HEK293 (cell line): Measurements from ENCODE around the gene XPO1.
A peak's percentile ranks its signal among the peaks of the same experiment; 100 is the strongest.

Source experiments
- CTCF ChIA-PET: fragments of 350-600 bp; formaldehyde crosslinking; extraction: SDS; loops from one replicate; lab custom pipeline; 2021; ENCODE audit warnings: antibody characterized with exemption; lab: Yijun Ruan, JAX
- POLR2A ChIA-PET: fragments of 300-600 bp; formaldehyde crosslinking; extraction: SDS; loops from one replicate; lab custom pipeline; 2020; ENCODE audit warnings: antibody characterized with exemption, inconsistent platforms; lab: Yijun Ruan, JAX
- H3K27ac ChIP-seq: fragments of 200-500 bp; sonication (Bioruptor generic); 2 replicates; pipeline ENCODE4 v1.5.1; 2014; ENCODE audit warnings: low read depth, low read length, control low read depth, inconsistent platforms; ENCODE audit errors: extremely low read depth
- H3K36me3 ChIP-seq, 2 experiments: fragments of 200-500 bp in 1 of 2; sonication (Bioruptor generic) in 1 of 2; 1 replicate in 1 of 2; 2 replicates in 1 of 2; pipeline ENCODE4 v1.5.1; 2014 to 2017; ENCODE audit warnings: inconsistent platforms in 2 of 2, low read length in 2 of 2; ENCODE audit not compliant: control insufficient read depth in 2 of 2, insufficient read depth in 1 of 2
- H3K4me1 ChIP-seq: fragments of 200-500 bp; sonication (Bioruptor generic); 2 replicates; pipeline ENCODE4 v1.5.1; 2014; ENCODE audit warnings: mild to moderate bottlenecking, low read length, inconsistent platforms; ENCODE audit not compliant: control insufficient read depth, insufficient read depth
- H3K4me3 ChIP-seq: 2 replicates; pipeline ENCODE4 v1.5.1; 2011; ENCODE audit warnings: low read depth, mild to moderate bottlenecking, control low read depth, low read length, moderate library complexity
- H3K9me3 ChIP-seq: fragments of 200-500 bp; sonication (Bioruptor generic); 2 replicates; pipeline ENCODE4 v1.5.1; 2014; ENCODE audit warnings: low read depth, low read length, inconsistent platforms; ENCODE audit not compliant: control insufficient read depth, insufficient read depth
- KLF1 ChIP-seq: fragments of 450-650 bp; formaldehyde crosslinking; IDR thresholded peaks from 2 replicates; pipeline ENCODE4 v1.5.1; 2016; ENCODE audit warnings: missing biosample characterization, missing genetic modification characterization
- MEIS1 ChIP-seq: sonication (generic); formaldehyde crosslinking; IDR thresholded peaks from 2 replicates; pipeline ENCODE4 v1.8.1; 2022; ENCODE audit warnings: missing genetic modification reagents, mild to moderate bottlenecking, borderline replicate concordance
- TRIM28 ChIP-seq: IDR thresholded peaks from 2 replicates; pipeline ENCODE4 v1.6.1; 2011; ENCODE audit warnings: low read length, control low read depth, borderline replicate concordance
- ZNF121 ChIP-seq: fragments of 450-650 bp; formaldehyde crosslinking; IDR thresholded peaks from 2 replicates; pipeline ENCODE4 v1.5.1; 2016; ENCODE audit warnings: missing biosample characterization, missing genetic modification characterization
- ZNF16 ChIP-seq: fragments of 450-650 bp; formaldehyde crosslinking; IDR thresholded peaks from 2 replicates; pipeline ENCODE4 v1.5.1; 2016; ENCODE audit warnings: low read depth, missing biosample characterization, missing genetic modification characterization
- ZNF174 ChIP-seq: fragments of 450-650 bp; formaldehyde crosslinking; IDR thresholded peaks from 2 replicates; pipeline ENCODE4 v1.5.0; 2017; ENCODE audit warnings: missing biosample characterization, mild to moderate bottlenecking, missing genetic modification characterization
- ZNF2 ChIP-seq: fragments of 450-650 bp; formaldehyde crosslinking; IDR thresholded peaks from 2 replicates; pipeline ENCODE4 v1.5.1; 2016; ENCODE audit warnings: missing biosample characterization, missing genetic modification characterization
- ZNF544 ChIP-seq: fragments of 450-650 bp; formaldehyde crosslinking; IDR thresholded peaks from 2 replicates; pipeline ENCODE4 v1.5.0; 2017; ENCODE audit warnings: missing biosample characterization, missing genetic modification characterization
- ZNF560 ChIP-seq: fragments of 450-650 bp; formaldehyde crosslinking; IDR thresholded peaks from 2 replicates; pipeline ENCODE4 v1.5.1; 2017; ENCODE audit warnings: missing biosample characterization, missing genetic modification characterization, borderline replicate concordance
- ZNF629 ChIP-seq: fragments of 450-650 bp; formaldehyde crosslinking; IDR thresholded peaks from 2 replicates; pipeline ENCODE4 v1.5.1; 2017; ENCODE audit warnings: missing biosample characterization, missing genetic modification characterization
- ZNF654 ChIP-seq: fragments of 450-650 bp; formaldehyde crosslinking; IDR thresholded peaks from 2 replicates; pipeline ENCODE4 v1.5.1; 2016; ENCODE audit warnings: low read depth, missing biosample characterization, missing genetic modification characterization
- ZNF747 ChIP-seq: fragments of 450-650 bp; formaldehyde crosslinking; IDR thresholded peaks from 2 replicates; pipeline ENCODE4 v1.5.1; 2016; ENCODE audit warnings: missing biosample characterization, missing genetic modification characterization
- ZNF843 ChIP-seq: fragments of 450-650 bp; formaldehyde crosslinking; IDR thresholded peaks from 2 replicates; pipeline ENCODE4 v1.5.1; 2016; ENCODE audit warnings: missing biosample characterization, missing genetic modification characterization
- ZSCAN16 ChIP-seq: fragments of 450-650 bp; formaldehyde crosslinking; IDR thresholded peaks from 2 replicates; pipeline ENCODE4 v1.5.1; 2016; ENCODE audit warnings: missing biosample characterization, missing genetic modification characterization
- TF ChIP-seq, protein P1 (sequence below): fragments of 450-650 bp; IDR thresholded peaks from 2 replicates; pipeline ENCODE4 v1.5.1; 2018; ENCODE audit warnings: missing biosample characterization, mild to moderate bottlenecking, missing genetic modification characterization
- TF ChIP-seq, protein P2 (sequence below): fragments of 450-650 bp; formaldehyde crosslinking; IDR thresholded peaks from 2 replicates; pipeline ENCODE4 v1.5.1; 2017; ENCODE audit warnings: missing biosample characterization, mild to moderate bottlenecking, missing genetic modification characterization, moderate library complexity
- TF ChIP-seq, protein P3 (sequence below): fragments of 450-650 bp; formaldehyde crosslinking; IDR thresholded peaks from 2 replicates; pipeline ENCODE4 v1.5.1; 2016; ENCODE audit warnings: missing biosample characterization, missing genetic modification characterization
- TF ChIP-seq, protein P4 (sequence below): fragments of 450-650 bp; formaldehyde crosslinking; IDR thresholded peaks from 2 replicates; pipeline ENCODE4 v1.5.1; 2016; ENCODE audit warnings: missing biosample characterization, missing genetic modification characterization
- TF ChIP-seq, protein P5 (sequence below): fragments of 450-650 bp; formaldehyde crosslinking; IDR thresholded peaks from 2 replicates; pipeline ENCODE4 v1.5.1; 2016; ENCODE audit warnings: missing biosample characterization, missing genetic modification characterization
- TF ChIP-seq, protein P6 (sequence below): fragments of 450-650 bp; formaldehyde crosslinking; IDR thresholded peaks from 2 replicates; pipeline ENCODE4 v1.5.1; 2017; ENCODE audit warnings: missing biosample characterization, missing genetic modification characterization

The XPO1 gene

DNA sequence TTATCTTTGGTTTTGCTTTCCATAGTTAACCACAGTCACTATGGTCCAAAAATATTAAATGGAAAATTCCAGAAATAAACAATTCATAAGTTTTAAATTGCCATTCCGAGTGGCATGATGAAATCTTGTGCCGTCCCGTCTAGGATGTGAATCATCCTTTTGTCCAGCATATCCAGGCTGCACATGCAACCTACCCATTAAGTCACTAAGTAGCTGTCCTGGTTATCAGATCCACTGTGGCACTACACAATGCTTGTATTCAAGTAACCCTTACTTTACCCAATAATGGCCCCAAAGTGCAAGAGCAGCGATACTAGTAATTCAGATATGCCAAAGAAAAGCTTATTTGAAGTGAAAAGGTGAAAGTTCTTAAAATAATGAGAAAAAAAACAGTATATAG, 78.0 kb downstream of the XPO1 start (continued):
- TF ChIP-seq, protein P1, sequence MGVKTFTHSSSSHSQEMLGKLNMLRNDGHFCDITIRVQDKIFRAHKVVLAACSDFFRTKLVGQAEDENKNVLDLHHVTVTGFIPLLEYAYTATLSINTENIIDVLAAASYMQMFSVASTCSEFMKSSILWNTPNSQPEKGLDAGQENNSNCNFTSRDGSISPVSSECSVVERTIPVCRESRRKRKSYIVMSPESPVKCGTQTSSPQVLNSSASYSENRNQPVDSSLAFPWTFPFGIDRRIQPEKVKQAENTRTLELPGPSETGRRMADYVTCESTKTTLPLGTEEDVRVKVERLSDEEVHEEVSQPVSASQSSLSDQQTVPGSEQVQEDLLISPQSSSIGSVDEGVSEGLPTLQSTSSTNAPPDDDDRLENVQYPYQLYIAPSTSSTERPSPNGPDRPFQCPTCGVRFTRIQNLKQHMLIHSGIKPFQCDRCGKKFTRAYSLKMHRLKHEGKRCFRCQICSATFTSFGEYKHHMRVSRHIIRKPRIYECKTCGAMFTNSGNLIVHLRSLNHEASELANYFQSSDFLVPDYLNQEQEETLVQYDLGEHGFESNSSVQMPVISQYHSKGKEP (tag by site-specific recombination): no peak
- TF ChIP-seq ZNF560 (no peak), ZSCAN16 (tag by site-specific recombination) (no peak)
- TF ChIP-seq, protein P2, sequence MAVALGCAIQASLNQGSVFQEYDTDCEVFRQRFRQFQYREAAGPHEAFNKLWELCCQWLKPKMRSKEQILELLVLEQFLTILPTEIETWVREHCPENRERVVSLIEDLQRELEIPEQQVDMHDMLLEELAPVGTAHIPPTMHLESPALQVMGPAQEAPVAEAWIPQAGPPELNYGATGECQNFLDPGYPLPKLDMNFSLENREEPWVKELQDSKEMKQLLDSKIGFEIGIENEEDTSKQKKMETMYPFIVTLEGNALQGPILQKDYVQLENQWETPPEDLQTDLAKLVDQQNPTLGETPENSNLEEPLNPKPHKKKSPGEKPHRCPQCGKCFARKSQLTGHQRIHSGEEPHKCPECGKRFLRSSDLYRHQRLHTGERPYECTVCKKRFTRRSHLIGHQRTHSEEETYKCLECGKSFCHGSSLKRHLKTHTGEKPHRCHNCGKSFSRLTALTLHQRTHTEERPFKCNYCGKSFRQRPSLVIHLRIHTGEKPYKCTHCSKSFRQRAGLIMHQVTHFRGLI (tag by site-specific recombination): no peak

DNA sequence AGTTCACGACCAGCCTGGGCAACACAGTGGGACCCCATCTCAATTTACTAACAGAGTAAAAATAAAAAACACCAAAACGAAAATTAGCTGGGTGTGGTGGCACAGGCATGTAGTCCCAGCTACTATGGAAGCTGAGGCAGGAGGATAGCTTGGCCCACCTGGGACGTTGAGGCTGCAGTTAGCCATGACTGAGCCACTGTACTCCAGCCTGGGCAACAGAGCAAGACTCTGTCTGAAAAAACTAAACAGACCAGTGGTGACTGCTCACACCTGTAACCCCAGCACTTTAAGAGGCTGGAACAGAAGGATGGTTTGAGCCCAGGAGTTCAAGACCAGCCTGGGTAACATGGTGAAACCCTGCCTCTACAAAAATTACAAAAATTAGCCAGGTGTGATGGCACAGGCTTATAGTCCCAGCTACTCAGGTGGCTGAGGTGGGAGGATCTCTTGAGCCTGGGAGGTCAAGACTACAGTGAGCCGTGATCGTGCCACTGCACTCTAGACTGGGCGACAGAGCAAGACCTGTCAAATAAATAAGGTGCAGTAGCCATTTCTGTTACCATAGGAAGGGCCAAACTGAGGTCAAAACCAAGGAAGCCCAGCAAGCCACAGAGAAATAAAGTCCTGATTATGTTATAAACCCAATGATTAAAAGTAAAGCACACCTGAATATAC, 81.3 kb downstream of the XPO1 start:
- no peak overlapping the region for H3K4me3 ChIP-seq
- ChIA-PET CTCF (interaction anchor here (1.2 kb wide), 1 partner anchor 30 kb away, joined by 3 read pairs; no protein-coding TSS in a partner anchor), POLR2A (no interaction called here)
- H3K4me1 ChIP-seq: no peaks in the 10 kb centered on the region
- no peaks in the 10 kb centered on the region for H3K9me3 ChIP-seq
- TF ChIP-seq, protein P3, sequence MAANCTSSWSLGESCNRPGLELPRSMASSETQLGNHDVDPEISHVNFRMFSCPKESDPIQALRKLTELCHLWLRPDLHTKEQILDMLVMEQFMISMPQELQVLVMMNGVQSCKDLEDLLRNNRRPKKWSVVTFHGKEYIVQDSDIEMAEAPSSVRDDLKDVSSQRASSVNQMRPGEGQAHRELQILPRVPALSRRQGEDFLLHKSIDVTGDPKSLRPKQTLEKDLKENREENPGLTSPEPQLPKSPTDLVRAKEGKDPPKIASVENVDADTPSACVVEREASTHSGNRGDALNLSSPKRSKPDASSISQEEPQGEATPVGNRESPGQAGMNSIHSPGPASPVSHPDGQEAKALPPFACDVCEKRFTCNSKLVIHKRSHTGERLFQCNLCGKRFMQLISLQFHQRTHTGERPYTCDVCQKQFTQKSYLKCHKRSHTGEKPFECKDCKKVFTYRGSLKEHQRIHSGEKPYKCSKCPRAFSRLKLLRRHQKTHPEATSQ (tag by site-specific recombination): no peak
- peak; percentile 64; the same call in 1 of the 2 replicates for TF ChIP-seq ZNF121 (tag by site-specific recombination)
- no peaks in the 10 kb centered on the region; a peak in 1 of 3 replicates for H3K36me3 ChIP-seq
- no peak overlapping the region for H3K27ac ChIP-seq

DNA sequence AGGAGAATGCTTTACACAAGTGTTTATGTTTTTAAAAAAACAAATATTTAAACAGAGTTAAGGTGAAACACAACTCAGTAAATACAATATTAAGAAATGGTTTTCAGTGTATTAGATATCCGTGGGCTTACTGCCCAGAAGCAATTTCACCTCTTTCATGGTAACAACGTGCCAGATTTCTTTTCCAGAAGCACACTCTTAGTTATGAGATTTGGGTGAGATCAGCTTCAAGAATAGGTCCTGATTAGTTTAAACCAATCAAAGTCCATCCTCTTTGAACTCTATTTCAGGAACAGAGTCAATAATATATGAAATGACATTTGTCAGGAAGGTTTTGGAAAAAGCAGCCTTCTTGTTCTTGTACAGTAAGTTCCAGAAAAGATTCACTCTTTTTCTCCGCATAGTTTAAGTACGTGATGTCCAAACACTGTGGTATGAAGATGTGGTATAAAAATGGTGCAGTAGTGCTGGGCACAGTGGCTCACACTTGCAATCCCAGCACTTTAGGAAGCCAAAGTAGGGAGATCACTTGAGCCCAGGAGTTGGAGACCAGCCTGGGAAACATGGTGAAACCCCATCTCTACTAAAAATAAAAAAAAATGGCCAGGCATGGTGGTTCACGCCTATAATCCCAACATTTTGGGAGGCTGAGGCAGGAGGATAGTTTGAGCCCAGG, 81.9 kb downstream of the XPO1 start:
- no peaks in the 10 kb centered on the region; a peak in 1 of 3 replicates for H3K36me3 ChIP-seq
- no peaks in the 10 kb centered on the region for H3K9me3 ChIP-seq
- CTCF ChIA-PET: interaction anchor here (0.6 kb wide), 1 partner anchor 22 kb away, joined by 3 read pairs; no protein-coding TSS in a partner anchor
- no peaks in the 10 kb centered on the region for H3K4me1 ChIP-seq
- POLR2A ChIA-PET: no interaction called here
- no peak overlapping the region for H3K27ac ChIP-seq
- no peak overlapping the region for H3K4me3 ChIP-seq
- TF ChIP-seq ZNF544 (tag by site-specific recombination) (no peak), ZNF16 (tag by site-specific recombination) (no peak), ZNF2 (tag by site-specific recombination) (no peak), MEIS1 (CRISPR knock-in tag) (no peak), TRIM28 (no peak), KLF1 (no peak), ZNF174 (tag by site-specific recombination) (no peak), ZNF747 (tag by site-specific recombination) (no peak), ZNF629 (tag by site-specific recombination) (no peak), ZNF843 (tag by site-specific recombination) (no peak), ZNF654 (tag by site-specific recombination) (no peak)
- TF ChIP-seq, protein P4, sequence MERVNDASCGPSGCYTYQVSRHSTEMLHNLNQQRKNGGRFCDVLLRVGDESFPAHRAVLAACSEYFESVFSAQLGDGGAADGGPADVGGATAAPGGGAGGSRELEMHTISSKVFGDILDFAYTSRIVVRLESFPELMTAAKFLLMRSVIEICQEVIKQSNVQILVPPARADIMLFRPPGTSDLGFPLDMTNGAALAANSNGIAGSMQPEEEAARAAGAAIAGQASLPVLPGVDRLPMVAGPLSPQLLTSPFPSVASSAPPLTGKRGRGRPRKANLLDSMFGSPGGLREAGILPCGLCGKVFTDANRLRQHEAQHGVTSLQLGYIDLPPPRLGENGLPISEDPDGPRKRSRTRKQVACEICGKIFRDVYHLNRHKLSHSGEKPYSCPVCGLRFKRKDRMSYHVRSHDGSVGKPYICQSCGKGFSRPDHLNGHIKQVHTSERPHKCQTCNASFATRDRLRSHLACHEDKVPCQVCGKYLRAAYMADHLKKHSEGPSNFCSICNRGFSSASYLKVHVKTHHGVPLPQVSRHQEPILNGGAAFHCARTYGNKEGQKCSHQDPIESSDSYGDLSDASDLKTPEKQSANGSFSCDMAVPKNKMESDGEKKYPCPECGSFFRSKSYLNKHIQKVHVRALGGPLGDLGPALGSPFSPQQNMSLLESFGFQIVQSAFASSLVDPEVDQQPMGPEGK (tag by site-specific recombination): no peak
- TF ChIP-seq, protein P5, sequence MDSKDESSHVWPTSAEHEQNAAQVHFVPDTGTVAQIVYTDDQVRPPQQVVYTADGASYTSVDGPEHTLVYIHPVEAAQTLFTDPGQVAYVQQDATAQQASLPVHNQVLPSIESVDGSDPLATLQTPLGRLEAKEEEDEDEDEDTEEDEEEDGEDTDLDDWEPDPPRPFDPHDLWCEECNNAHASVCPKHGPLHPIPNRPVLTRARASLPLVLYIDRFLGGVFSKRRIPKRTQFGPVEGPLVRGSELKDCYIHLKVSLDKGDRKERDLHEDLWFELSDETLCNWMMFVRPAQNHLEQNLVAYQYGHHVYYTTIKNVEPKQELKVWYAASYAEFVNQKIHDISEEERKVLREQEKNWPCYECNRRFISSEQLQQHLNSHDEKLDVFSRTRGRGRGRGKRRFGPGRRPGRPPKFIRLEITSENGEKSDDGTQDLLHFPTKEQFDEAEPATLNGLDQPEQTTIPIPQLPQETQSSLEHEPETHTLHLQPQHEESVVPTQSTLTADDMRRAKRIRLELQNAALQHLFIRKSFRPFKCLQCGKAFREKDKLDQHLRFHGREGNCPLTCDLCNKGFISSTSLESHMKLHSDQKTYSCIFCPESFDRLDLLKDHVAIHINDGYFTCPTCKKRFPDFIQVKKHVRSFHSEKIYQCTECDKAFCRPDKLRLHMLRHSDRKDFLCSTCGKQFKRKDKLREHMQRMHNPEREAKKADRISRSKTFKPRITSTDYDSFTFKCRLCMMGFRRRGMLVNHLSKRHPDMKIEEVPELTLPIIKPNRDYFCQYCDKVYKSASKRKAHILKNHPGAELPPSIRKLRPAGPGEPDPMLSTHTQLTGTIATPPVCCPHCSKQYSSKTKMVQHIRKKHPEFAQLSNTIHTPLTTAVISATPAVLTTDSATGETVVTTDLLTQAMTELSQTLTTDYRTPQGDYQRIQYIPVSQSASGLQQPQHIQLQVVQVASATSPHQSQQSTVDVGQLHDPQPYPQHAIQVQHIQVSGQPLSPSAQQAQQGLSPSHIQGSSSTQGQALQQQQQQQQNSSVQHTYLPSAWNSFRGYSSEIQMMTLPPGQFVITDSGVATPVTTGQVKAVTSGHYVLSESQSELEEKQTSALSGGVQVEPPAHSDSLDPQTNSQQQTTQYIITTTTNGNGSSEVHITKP (tag by site-specific recombination): no peak
- TF ChIP-seq, protein P6, sequence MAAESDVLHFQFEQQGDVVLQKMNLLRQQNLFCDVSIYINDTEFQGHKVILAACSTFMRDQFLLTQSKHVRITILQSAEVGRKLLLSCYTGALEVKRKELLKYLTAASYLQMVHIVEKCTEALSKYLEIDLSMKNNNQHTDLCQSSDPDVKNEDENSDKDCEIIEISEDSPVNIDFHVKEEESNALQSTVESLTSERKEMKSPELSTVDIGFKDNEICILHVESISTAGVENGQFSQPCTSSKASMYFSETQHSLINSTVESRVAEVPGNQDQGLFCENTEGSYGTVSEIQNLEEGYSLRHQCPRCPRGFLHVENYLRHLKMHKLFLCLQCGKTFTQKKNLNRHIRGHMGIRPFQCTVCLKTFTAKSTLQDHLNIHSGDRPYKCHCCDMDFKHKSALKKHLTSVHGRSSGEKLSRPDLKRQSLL (tag by site-specific recombination): no peak
